DMS114 treated with DMSO at 0.1 percent for 48 hours (cell line): ENCODE results near the gene PLCH1.
"Not testable (repeated sequence)": the region's sequence is repeated elsewhere in the genome, so short reads cannot be mapped to it uniquely, and the experiment has no call there.

Source experiments
- DNase-seq: peaks from one replicate; lab custom pipeline; 2025; ENCODE audit not compliant: unreplicated experiment; lab: John Stamatoyannopoulos, UW

PLCH1 gene

GRCh38 chr3:155426524-155427230, 318.2 kb downstream of the PLCH1 start:
- no peak for DNase-seq

- DNase-seq = no peak
These were observed 319.5 kb downstream of the PLCH1 start for GRCh38 chr3:155425396-155425795.

GRCh38 chr3:155424323-155424710, 320.6 kb downstream of the PLCH1 start:
- DNase-seq = no peak

GRCh38 chr3:155423526-155424322, 321.1 kb downstream of the PLCH1 start:
- DNase-seq = no peak

GRCh38 chr3:155420881-155421486, 323.9 kb downstream of the PLCH1 start:
- DNase-seq = no peak

- DNase-seq = no peak
These were observed 324.5 kb downstream of the PLCH1 start for GRCh38 chr3:155420406-155420805.

- DNase-seq = no peak
These were observed 326.5 kb downstream of the PLCH1 start for GRCh38 chr3:155418407-155418806.

GRCh38 chr3:155417119-155417517, 327.8 kb downstream of the PLCH1 start:
- no peak for DNase-seq

- no peak for DNase-seq
These were observed 328.3 kb downstream of the PLCH1 start for GRCh38 chr3:155416500-155417118.

GRCh38 chr3:155412904-155413303, 332.0 kb downstream of the PLCH1 start:
- no peak for DNase-seq

- DNase-seq = no peak
These were observed 333.2 kb downstream of the PLCH1 start for GRCh38 chr3:155411500-155412223.

GRCh38 chr3:155409336-155409735, 335.5 kb downstream of the PLCH1 start:
- DNase-seq = no peak

- no peak for DNase-seq
These were observed 336.9 kb downstream of the PLCH1 start for GRCh38 chr3:155407971-155408370.

- DNase-seq = no peak
These were observed 337.5 kb downstream of the PLCH1 start for GRCh38 chr3:155407331-155407730.

GRCh38 chr3:155404486-155404885, 340.4 kb downstream of the PLCH1 start:
- DNase-seq = no peak

- DNase-seq = no peak
These were observed 342.2 kb downstream of the PLCH1 start for GRCh38 chr3:155402656-155403055.

- DNase-seq = no peak
These were observed 346.8 kb downstream of the PLCH1 start for GRCh38 chr3:155398046-155398445.

- not testable (repeated sequence) for DNase-seq
These were observed 350.0 kb downstream of the PLCH1 start for GRCh38 chr3:155394896-155395295.

- no peak for DNase-seq
These were observed 350.6 kb downstream of the PLCH1 start for GRCh38 chr3:155394240-155394639.

GRCh38 chr3:155393316-155393715, 351.6 kb downstream of the PLCH1 start:
- DNase-seq = no peak

- peak; percentile 27 for DNase-seq
These were observed 352.7 kb downstream of the PLCH1 start for GRCh38 chr3:155392138-155392537.
